ENCODE data around the gene CYB5A.

GRCh38 chr18:74291472-74291770, 342 bp downstream of the CYB5A start:
- TF ChIP-seq POLR2A (IDR thresholded peaks at IDR 0.05) (no peak), CTCF (IDR thresholded peaks at IDR 0.05) (no peak)

Data from thyroid gland (tissue), 4 donors.